A549 (cell line): ENCODE data around the gene ZBTB8B.

Experiments used
- CBX8 ChIP-seq: fragments of 200-600 bp; sonication (generic); IDR thresholded peaks from 2 replicates; pipeline ENCODE4 v1.6.1; 2016
- GATA3 ChIP-seq: IDR thresholded peaks from 2 replicates; pipeline ENCODE4 v1.6.1; 2012; ENCODE audit warnings: borderline replicate concordance
- HOXB13 ChIP-seq: fragments of 250-450 bp; sonication (Bioruptor Pico); IDR thresholded peaks from 2 replicates; pipeline ENCODE4 v1.5.0; 2020; ENCODE audit warnings: low read depth, mild to moderate bottlenecking, moderate library complexity
- JUN ChIP-seq, 2 experiments: fragments of >200 bp; sonication (Bioruptor Twin); formaldehyde crosslinking; IDR thresholded peaks; 2 replicates in 1 of 2; 3 replicates in 1 of 2; pipeline ENCODE4 v1.6.1; 2016 to 2017
- JUNB ChIP-seq: fragments of >200 bp; sonication (Bioruptor Twin); formaldehyde crosslinking; IDR thresholded peaks from 2 replicates; pipeline ENCODE4 v1.6.1; 2016
- TF ChIP-seq, protein P1 (sequence below): fragments of >200 bp; sonication (Bioruptor Twin); formaldehyde crosslinking; IDR thresholded peaks from 3 replicates; pipeline ENCODE4 v1.5.1; 2016

- TF ChIP-seq GATA3 (no peak), JUNB (no peak), HOXB13 (CRISPR knock-in tag) (no peak), JUN (IDR thresholded peaks at IDR 0.05) (no peak), CBX8 (no peak)
- TF ChIP-seq, protein P1, sequence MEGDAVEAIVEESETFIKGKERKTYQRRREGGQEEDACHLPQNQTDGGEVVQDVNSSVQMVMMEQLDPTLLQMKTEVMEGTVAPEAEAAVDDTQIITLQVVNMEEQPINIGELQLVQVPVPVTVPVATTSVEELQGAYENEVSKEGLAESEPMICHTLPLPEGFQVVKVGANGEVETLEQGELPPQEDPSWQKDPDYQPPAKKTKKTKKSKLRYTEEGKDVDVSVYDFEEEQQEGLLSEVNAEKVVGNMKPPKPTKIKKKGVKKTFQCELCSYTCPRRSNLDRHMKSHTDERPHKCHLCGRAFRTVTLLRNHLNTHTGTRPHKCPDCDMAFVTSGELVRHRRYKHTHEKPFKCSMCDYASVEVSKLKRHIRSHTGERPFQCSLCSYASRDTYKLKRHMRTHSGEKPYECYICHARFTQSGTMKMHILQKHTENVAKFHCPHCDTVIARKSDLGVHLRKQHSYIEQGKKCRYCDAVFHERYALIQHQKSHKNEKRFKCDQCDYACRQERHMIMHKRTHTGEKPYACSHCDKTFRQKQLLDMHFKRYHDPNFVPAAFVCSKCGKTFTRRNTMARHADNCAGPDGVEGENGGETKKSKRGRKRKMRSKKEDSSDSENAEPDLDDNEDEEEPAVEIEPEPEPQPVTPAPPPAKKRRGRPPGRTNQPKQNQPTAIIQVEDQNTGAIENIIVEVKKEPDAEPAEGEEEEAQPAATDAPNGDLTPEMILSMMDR, result no peak
Observed at GRCh38 chr1:32426489-32427255, 38.2 kb upstream of the ZBTB8B start.
